HepG2 (cell line): ENCODE results near the gene CLCN2. TPM values are rescaled to one million over a fixed set of nuclear protein-coding genes. Genes with fewer than 3 reads are reported as not detected.

Experiments
- AGO2 ChIP-seq: fragments of 200-400 bp; formaldehyde crosslinking; optimal IDR thresholded peaks from 2 replicates; pipeline ENCODE3; 2017; ENCODE audit warnings: mild to moderate bottlenecking, low read depth, low read length, moderate library complexity
- ASH2L ChIP-seq: fragments of 300-600, 200-600 bp; sonication (generic); IDR thresholded peaks from 2 replicates; pipeline ENCODE4 v1.7.0; 2017; ENCODE audit warnings: low read depth, mild to moderate bottlenecking, moderate library complexity, mixed read lengths, low read length; ENCODE audit not compliant: insufficient read length
- ATM ChIP-seq: fragments of 450-650 bp; IDR thresholded peaks from 2 replicates; pipeline ENCODE4 v1.7.1; 2017; ENCODE audit warnings: mild to moderate bottlenecking, borderline replicate concordance
- ELF1 ChIP-seq: sonication (generic); formaldehyde crosslinking; IDR thresholded peaks from 2 replicates; pipeline ENCODE4 v1.4.0; 2020; ENCODE audit warnings: missing genetic modification reagents
- FOXK2 ChIP-seq: fragments of 450-650 bp; IDR thresholded peaks from 2 replicates; pipeline ENCODE4 v1.6.1; 2016
- HMG20B ChIP-seq: conservative IDR thresholded peaks from 2 replicates; pipeline ENCODE4 v1.6.1; 2016; ENCODE audit warnings: missing genetic modification reagents, missing compliant biosample characterization
- HMGXB3 ChIP-seq: sonication (generic); formaldehyde crosslinking; IDR thresholded peaks from 2 replicates; pipeline ENCODE4 v1.4.0; 2020; ENCODE audit warnings: missing genetic modification reagents, borderline replicate concordance
- KDM2A ChIP-seq: sonication (generic); formaldehyde crosslinking; IDR thresholded peaks from 2 replicates; pipeline ENCODE4 v1.4.0; 2020; ENCODE audit warnings: low read depth, missing genetic modification reagents, borderline replicate concordance
- KLF11 ChIP-seq: IDR thresholded peaks from 2 replicates; pipeline ENCODE4 v1.6.1; 2016; ENCODE audit warnings: missing compliant biosample characterization
- LRRFIP1 ChIP-seq: sonication (generic); formaldehyde crosslinking; conservative IDR thresholded peaks from 2 replicates; pipeline ENCODE4 v1.4.0; 2020; ENCODE audit warnings: missing genetic modification reagents
- MYC ChIP-seq: sonication (generic); formaldehyde crosslinking; IDR thresholded peaks from 2 replicates; pipeline ENCODE4 v1.9.0; 2021; ENCODE audit warnings: missing genetic modification reagents, borderline replicate concordance
- SMAD3 ChIP-seq: sonication (generic); formaldehyde crosslinking; IDR thresholded peaks from 2 replicates; pipeline ENCODE4 v1.4.0; 2020; ENCODE audit warnings: missing genetic modification reagents
- TAF15 ChIP-seq: fragments of 200-400 bp; formaldehyde crosslinking; IDR thresholded peaks from one replicate; pipeline ENCODE4 v1.6.1; 2018; ENCODE audit warnings: mild to moderate bottlenecking, low read depth, low read length; ENCODE audit not compliant: poor library complexity, severe bottlenecking
- TEF ChIP-seq: sonication (generic); formaldehyde crosslinking; IDR thresholded peaks from 2 replicates; pipeline ENCODE4 v1.5.0; 2020; ENCODE audit warnings: missing genetic modification reagents
- ZBTB3 ChIP-seq: sonication (generic); formaldehyde crosslinking; IDR thresholded peaks from 2 replicates; pipeline ENCODE4 v1.4.0; 2020; ENCODE audit warnings: low read depth, mild to moderate bottlenecking, moderate library complexity, missing genetic modification reagents, borderline replicate concordance
- ZBTB7B ChIP-seq: sonication (generic); formaldehyde crosslinking; IDR thresholded peaks from 2 replicates; pipeline ENCODE4 v1.4.0; 2020; ENCODE audit warnings: missing genetic modification reagents
- ZFP1 ChIP-seq: IDR thresholded peaks from 2 replicates; pipeline ENCODE4 v1.6.1; 2016
- ZGPAT ChIP-seq: IDR thresholded peaks from 2 replicates; pipeline ENCODE4 v1.6.1; 2016; ENCODE audit warnings: mild to moderate bottlenecking
- ZNF235 ChIP-seq: sonication (generic); formaldehyde crosslinking; IDR thresholded peaks from 2 replicates; pipeline ENCODE4 v1.8.1; 2023; ENCODE audit warnings: mild to moderate bottlenecking, missing genetic modification reagents, borderline replicate concordance
- ZNF256 ChIP-seq: sonication (generic); formaldehyde crosslinking; conservative IDR thresholded peaks from 2 replicates; pipeline ENCODE4 v1.4.0; 2020; ENCODE audit warnings: missing genetic modification reagents
- ZNF777 ChIP-seq: sonication (generic); formaldehyde crosslinking; IDR thresholded peaks from 2 replicates; pipeline ENCODE4 v1.4.0; 2020; ENCODE audit warnings: missing genetic modification reagents
- polyA plus RNA-seq, 8 experiments: library from polyadenylated mRNA; depleted of rRNA in 3 of 8; stranded (reverse) in 7 of 8; unstranded in 1 of 8; fragments of >200 nt; fragmentation: Illumina TruSeq in 4 of 8; extraction: Trizol in 4 of 8; gene quantifications; 2 replicates each; pipeline versions ENCODE4 v1.2.1 to v1.2.3, GENCODE V29; 2011 to 2016; ENCODE audit warnings: low read depth in 4 of 8, missing spikeins in 1 of 8, mixed read lengths in 1 of 8; ENCODE audit not compliant: insufficient read depth in 1 of 8
- total RNA-seq, 5 experiments: library from RNA; depleted of rRNA; stranded (reverse); fragments of >200 nt; fragmentation: Illumina TruSeq; extraction: Trizol; gene quantifications; 2 replicates each; pipeline ENCODE4 v1.2.3, GENCODE V29; 2016; ENCODE audit warnings: low read depth in 1 of 5

The CLCN2 gene
- total and polyA plus RNA-seq, 2 of the 13 experiments (the other 11 are each of a cell fraction or from before 2014, with no cell fraction given) = 11.4 to 13.5 TPM

- TF ChIP-seq TEF (CRISPR knock-in tag) = no peak
- TF ChIP-seq ZNF777 (CRISPR knock-in tag) = no peak
- TF ChIP-seq TAF15 = no peak
- no peak for TF ChIP-seq ATM
- no peak for TF ChIP-seq ZBTB3 (CRISPR knock-in tag)
- no peak for TF ChIP-seq ZNF256 (CRISPR knock-in tag)
- TF ChIP-seq FOXK2 = no peak
- no peak for TF ChIP-seq ZNF235 (CRISPR knock-in tag)
- no peak; the same call in 1 of the 2 replicates for TF ChIP-seq HMGXB3 (CRISPR knock-in tag)
- no peak for TF ChIP-seq LRRFIP1 (CRISPR knock-in tag)
- no peak for TF ChIP-seq ZFP1 (CRISPR knock-in tag)
- TF ChIP-seq ELF1 (CRISPR knock-in tag) = peak; percentile 69
- peak; percentile 63 for TF ChIP-seq ASH2L
- TF ChIP-seq ZBTB7B (CRISPR knock-in tag) = 0 out of 2 replicates have a peak, but pooled peaks have one; percentile 31
- TF ChIP-seq KDM2A (CRISPR knock-in tag) = peak; percentile 64
- TF ChIP-seq HMG20B (CRISPR knock-in tag) = no peak; the same call in 1 of the 2 replicates
- TF ChIP-seq ZGPAT (CRISPR knock-in tag) = peak; percentile 85
- peak; percentile 76 for TF ChIP-seq SMAD3 (CRISPR knock-in tag)
- no peak for TF ChIP-seq KLF11 (CRISPR knock-in tag)
- TF ChIP-seq AGO2 = no peak
- TF ChIP-seq MYC (CRISPR knock-in tag) = peak; percentile 95
Measured at GRCh38 chr3:184377882-184378445, 16.6 kb upstream of the CLCN2 start, which contains the start of gene THPO (continued).
